Stimulated activated CD4-positive, alpha-beta T cell treated with anti-CD3 and anti-CD28 coated beads, Interleukin-2, amount 100 ng/mL, for 4 hours (primary cell): Measurements from ENCODE around the gene ZDHHC18.

Experiments used
- DNase-seq: peaks from one replicate; pipeline ENCODE4 v3.0.0-alpha.2; 2020; ENCODE audit warnings: low read depth

ZDHHC18 gene

GRCh38 chr1:26826261-26827105 is at the start of gene ZDHHC18:
ZDHHC18 (plus strand) TSS chr1:26826688; CDS start chr1:26826805, 117 bp downstream.
- DNase-seq, result peak; percentile 46

GRCh38 chr1:26779098-26779668 is 47.3 kb upstream of the ZDHHC18 start:
- DNase-seq, result no peak

GRCh38 chr1:26780344-26780957 is 46.0 kb upstream of the ZDHHC18 start:
- DNase-seq, result no peak

GRCh38 chr1:26781206-26781825 is 45.2 kb upstream of the ZDHHC18 start:
- DNase-seq, result no peak

GRCh38 chr1:26782521-26783212 is 43.8 kb upstream of the ZDHHC18 start:
- DNase-seq, result no peak

GRCh38 chr1:26783646-26784022 is 42.9 kb upstream of the ZDHHC18 start:
- no peak for DNase-seq

GRCh38 chr1:26784023-26784871 is 42.2 kb upstream of the ZDHHC18 start:
- no peak for DNase-seq

- DNase-seq, result no peak
These were observed 41.6 kb upstream of the ZDHHC18 start for GRCh38 chr1:26784886-26785285.

- no peak for DNase-seq
These were observed 40.7 kb upstream of the ZDHHC18 start for GRCh38 chr1:26785611-26786436.

GRCh38 chr1:26786437-26787380 is 39.8 kb upstream of the ZDHHC18 start:
- no peak for DNase-seq

- peak; percentile 41 for DNase-seq
These were observed 39.1 kb upstream of the ZDHHC18 start for GRCh38 chr1:26787381-26787705.

- peak; percentile 81 for DNase-seq
These were observed 38.6 kb upstream of the ZDHHC18 start, which contains the start of gene PIGV for GRCh38 chr1:26787706-26788514. PIGV (plus strand) TSS chr1:26787950; CDS start chr1:26790816, 2,866 bp downstream.

- no peak for DNase-seq
These were observed 38.0 kb upstream of the ZDHHC18 start for GRCh38 chr1:26788515-26788785.

- peak; percentile 87 for DNase-seq
These were observed 37.5 kb upstream of the ZDHHC18 start for GRCh38 chr1:26788836-26789611.

GRCh38 chr1:26789612-26789865 is 36.9 kb upstream of the ZDHHC18 start:
- DNase-seq, result no peak

- no peak for DNase-seq
These were observed 36.6 kb upstream of the ZDHHC18 start for GRCh38 chr1:26789931-26790330.

GRCh38 chr1:26790551-26790953 is 35.9 kb upstream of the ZDHHC18 start:
- DNase-seq, result no peak

GRCh38 chr1:26791148-26791547 is 35.3 kb upstream of the ZDHHC18 start:
- no peak for DNase-seq
